NCI-H226 (cell line): ENCODE measurements around the gene MYO7B.

Source experiments
- DNase-seq: peaks from one replicate; pipeline ENCODE4 v3.0.0-alpha.2; 2015

The MYO7B gene

DNA sequence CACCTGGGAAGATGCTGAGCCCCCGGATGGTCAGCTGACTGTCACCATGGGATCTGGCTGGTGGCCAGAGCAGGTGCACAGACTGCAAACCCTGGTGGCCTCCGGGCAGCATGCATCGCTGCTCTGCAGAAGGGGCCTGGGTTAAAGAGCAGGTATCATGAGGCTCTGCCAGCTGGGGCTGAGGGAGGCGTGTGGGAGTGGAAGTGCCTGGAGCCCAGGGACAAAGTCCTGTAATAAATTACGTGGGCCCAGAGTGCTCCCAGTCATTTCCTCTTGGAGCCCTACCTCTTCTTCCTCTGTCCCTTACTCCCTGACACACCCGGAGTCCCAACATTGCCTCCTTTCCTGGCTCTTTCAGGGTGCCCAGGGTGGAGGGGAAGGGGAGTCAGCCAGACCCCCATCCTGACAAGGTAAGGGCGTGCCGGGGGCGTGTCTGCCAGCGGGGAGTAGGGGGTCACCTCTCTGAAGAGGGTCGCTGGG lies at the start of gene MYO7B:
Gene MYO7B (plus strand): TSS at position 262 of the 480 bp plus-strand sequence. CDS start 24,040 bp downstream, outside the sequence.
- no peak for DNase-seq

GRCh38 chr2:127485694-127486071 lies 49.8 kb upstream of the MYO7B start:
- DNase-seq: no peak

DNA sequence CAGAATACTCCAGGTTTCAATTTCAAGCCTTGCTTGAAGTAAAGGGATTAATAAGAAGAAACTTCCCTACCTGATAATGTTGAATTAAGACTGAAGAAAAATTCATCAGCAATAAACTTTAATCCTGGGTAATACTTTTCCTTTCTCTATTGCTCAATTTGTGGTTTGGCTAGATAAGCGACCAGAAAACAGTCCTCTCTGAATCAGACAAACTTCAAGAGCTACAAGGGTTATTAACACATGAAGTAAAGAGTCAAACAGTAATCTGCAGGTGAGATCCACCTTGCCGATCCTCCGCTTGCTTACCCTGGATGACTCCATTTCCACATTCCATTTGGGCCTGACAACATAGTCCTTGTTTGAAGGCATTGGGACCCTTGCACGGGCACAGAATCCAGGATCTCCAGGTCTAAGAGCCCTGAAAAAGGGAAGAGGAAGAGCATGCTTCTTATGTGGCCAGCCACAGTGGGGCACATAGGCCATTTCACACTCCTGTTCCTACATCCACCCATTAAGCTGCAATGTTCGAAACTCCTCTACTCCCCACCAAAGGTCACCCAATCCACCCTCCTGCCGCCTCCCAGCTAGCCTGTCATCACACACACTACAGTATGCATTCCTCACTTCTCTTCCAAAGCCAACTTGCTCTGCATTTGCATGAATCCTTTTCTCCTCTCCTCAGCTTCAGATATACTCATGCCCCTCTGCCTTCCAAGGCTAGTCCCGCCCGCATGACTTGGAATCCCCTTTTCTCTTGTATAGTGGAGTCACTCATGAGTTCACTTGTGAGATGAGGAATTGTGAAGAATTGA lies 49.0 kb upstream of the MYO7B start:
- no peak for DNase-seq

DNA sequence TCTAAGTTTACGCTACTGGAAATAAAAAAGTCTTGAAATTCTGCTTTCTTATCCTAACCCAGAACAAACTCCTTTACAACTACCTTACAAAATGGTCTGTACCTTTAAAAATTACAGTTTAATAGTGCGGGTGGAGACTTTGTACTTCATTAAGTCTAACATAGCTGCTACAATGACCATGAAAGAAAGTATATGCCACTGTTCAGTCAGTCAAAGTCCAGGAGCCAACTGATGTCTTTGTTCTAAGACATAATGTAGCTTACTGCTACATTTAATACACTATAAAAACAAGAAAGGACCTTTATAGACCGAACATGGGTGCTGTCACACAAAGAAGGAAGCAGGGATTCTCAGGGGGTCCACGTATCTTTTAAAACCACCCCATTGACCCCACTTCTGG lies 45.2 kb upstream of the MYO7B start:
- DNase-seq: no peak

- no peak for DNase-seq
These were observed 37.1 kb upstream of the MYO7B start for GRCh38 chr2:127498386-127498785.

GRCh38 chr2:127503491-127503890 lies 32.0 kb upstream of the MYO7B start:
- DNase-seq: no peak

DNA sequence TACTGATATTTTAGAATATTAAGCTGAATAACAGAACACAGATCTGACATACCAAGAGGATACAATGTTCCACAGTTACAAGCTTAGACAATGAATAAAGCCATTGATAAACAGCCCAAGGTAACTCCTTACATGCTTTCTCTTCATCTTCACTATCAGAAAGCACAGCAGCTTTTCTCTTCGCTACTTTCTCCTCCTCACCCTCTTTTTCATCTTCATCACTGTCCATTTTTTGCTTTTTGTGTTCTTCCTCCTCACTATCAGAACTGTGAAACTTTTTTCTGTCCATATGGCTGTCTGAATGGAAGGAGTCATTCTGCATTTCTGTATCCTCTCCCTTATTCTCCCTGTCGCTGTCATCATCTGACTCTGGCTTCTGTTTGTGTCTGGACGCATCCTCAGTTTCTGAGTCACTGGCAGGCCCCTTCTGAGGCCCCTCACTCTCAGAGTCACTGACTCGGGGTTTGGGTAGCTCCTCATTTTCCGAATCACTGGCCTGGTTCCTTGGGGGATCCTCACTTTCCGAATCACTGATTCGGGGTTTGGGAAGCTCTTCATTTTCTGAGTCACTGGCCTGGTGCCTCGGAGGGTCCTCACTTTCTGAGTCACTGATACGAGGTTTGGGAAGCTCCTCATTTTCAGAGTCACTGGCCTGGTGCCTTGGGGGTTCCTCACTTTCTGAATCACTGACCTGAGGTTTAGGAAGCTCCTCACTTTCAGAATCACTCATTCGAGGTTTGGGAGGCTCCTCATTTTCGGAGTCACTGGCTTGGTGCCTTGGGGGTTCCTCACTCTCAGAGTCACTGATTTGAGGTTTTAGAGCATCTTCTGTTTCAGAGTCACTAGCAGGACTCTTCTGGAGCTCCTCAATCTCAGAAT lies 30.7 kb upstream of the MYO7B start:
- no peak for DNase-seq

DNA sequence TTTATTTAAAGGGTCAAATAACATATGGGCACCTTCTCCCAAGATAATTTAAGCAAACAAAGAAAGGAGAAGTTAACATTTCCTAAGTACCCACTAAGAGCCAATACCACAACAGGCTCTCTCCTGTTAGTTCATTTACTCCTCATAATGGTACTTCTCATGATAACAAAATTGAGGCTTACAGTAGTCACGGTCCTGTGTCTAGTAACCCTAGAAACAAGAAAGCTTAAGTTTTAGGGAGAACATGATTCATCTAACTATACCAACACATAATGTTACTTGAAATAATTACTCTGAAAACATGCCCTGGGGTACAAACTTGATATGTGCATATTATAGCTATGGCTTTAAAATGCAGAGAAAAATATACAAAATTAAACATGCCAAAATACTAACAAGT lies 29.0 kb upstream of the MYO7B start:
- no peak for DNase-seq

DNA sequence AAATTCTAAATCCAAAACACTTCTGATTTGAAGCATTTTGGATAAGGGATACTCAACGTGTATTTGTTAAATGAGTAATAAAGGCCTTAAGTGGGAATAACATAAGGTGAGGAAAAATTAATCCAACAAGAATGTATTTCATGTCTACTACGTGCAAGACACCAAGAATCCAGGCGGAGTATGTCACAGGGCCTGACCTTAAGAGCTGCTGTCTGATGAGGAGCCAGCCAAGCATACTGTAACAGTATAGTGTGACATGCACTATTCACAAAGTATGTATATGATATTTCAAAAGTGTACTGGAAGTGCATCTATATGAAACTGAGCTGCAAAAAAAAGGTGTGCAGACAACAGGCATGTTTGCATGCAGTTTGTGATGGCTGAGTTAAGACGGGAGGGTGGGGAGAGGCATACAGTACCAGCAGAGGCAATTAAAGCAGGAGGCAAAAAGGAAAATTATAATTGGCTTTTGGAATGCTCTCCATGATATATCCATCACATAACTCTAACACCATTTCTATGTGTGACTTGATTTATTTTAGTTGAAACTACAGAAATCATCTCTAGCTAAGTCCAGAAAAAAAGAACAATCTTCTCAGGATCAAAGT lies 27.4 kb upstream of the MYO7B start:
- DNase-seq: no peak

GRCh38 chr2:127508631-127509034 lies 26.9 kb upstream of the MYO7B start:
- DNase-seq: peak; percentile 85

- DNase-seq: no peak
These were observed 25.4 kb upstream of the MYO7B start for GRCh38 chr2:127510073-127510472.

DNA sequence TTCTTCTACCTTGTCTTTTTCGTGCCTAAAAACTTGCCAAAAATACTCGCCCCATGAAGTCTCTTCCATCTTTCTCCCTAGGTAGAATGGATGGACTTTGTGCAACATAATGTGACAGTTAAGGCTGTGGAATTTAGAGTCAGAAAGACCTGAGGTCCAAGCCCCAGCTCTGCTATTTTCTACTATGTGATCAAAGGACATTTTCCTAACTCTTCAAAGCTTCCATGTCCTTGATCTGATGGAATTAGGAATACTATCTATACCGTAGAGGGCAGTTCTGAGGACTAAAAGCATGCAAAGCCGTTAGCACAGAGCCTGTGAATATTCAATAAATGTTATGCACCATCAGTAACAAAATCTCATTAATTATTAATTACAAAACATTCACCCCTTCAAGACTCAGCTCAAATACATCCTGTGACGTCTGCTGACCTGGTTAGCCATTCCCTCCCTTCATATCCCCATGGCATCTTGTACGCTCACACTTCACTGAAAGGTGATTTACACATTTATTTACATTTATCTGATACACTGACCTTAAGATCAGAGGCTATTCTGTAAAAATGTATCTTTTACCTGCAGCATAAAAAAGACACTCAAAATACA lies 24.3 kb upstream of the MYO7B start:
- no peak for DNase-seq

- no peak for DNase-seq
These were observed 23.6 kb upstream of the MYO7B start for GRCh38 chr2:127511917-127512316.

- no peak for DNase-seq
These were observed 23.1 kb upstream of the MYO7B start for GRCh38 chr2:127512362-127512761.

GRCh38 chr2:127514076-127514475 lies 21.4 kb upstream of the MYO7B start:
- DNase-seq: no peak

DNA sequence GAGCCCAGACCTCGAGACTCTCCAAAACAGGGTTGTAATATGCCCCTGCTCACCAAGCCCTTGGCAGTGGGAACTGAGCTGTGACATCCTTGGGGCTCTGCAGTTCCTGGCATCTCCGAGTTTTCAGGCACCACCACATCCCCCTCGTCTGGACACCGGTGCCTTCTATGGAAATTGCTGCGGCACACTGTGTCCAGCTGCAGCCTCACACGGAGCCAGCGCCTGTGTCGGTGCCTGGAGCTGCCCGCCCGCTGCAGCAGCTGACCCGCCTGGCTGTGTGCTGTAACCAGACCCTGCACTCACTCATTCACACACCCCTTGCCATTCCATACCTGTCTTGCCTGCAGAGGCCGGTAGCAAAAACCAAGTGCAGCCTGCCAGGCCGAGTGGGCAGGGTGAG lies 21.0 kb upstream of the MYO7B start:
- no peak for DNase-seq

DNA sequence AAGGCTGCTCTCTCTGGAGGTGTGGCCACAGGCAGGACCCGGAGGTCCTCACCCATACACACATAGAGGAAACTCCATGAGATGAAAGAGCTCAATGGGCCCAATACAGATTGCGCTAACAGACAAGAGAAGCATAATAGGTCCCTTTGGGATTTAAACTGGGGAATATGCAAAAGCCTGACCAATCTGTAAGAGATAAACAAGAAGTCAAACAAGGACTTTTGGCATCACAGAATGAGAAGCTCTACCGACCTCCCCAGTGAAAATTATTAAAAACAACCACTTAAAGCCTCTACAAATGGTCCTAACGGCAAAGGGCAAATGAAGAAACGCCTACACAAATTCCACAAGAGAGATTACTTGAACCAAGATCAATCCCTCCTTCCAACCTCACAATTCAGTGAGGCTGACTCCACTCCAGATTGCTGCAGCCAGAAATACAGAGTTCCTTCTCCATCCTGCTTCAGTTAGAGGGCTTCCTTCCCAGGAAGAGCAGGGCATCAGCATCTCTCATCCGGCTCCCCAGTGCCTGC lies 20.0 kb upstream of the MYO7B start:
- DNase-seq: no peak

GRCh38 chr2:127516041-127516762 lies 19.3 kb upstream of the MYO7B start:
- DNase-seq: peak; percentile 90

GRCh38 chr2:127517465-127517864 lies 18.0 kb upstream of the MYO7B start:
- DNase-seq: no peak

GRCh38 chr2:127520424-127520823 lies 15.1 kb upstream of the MYO7B start:
- DNase-seq: no peak

DNA sequence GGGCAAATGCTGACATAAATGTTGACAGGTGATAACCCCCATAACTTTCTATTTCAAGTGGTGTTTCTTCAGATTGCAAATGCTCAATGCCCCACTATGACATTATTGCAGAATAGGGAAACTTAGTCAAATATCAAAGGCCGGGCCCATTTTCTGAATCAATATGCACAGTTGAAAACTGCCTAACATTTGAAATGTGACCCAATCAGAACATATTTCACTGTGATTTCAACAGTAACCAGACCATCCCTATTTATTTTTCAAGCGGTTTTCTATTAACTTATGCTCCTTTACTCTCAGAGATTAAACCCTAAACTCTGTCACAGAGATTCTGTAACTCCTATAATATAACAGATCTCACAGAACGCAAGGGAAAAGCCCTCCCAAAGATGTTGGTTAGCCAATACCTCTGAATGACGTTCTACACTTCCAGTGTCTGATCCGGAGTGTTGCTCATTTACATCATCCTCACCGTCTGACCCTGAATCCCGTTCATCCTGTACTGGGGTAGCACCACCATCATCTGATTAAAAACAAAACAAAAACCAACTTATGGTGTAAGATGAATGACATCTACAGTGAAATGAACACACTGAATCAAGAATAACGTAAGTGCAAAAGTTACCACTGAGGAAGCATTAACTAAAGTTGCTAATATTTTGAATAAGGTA lies 12.1 kb upstream of the MYO7B start:
- DNase-seq: no peak
